Adrenal gland (tissue), 12 donors: ENCODE results near the gene FAM227B. TPM values are rescaled to one million over a fixed set of nuclear protein-coding genes. Genes with fewer than 3 reads are reported as not detected.
A peak's percentile ranks its signal among the peaks of the same experiment; 100 is the strongest.

Experiments used
- DNase-seq, 7 donors: peaks; one replicate each; pipeline ENCODE4 v3.0.0-alpha.2; 2019 to 2020
- H3K27ac ChIP-seq, 5 donors: fragments of 200-600 bp; sonication (generic) in 4 of 5; 1 replicate in 3 of 5; 2 replicates in 2 of 5; pipeline versions ENCODE4 v1.5.1 to v1.8.0; 2016 to 2020; ENCODE audit warnings: mild to moderate bottlenecking in 1 of 5
- H3K27me3 ChIP-seq: fragments of 200-600 bp; 2 replicates; pipeline ENCODE4 v1.8.0; 2021
- H3K36me3 ChIP-seq, 2 donors: fragments of 200-600 bp; replicated peaks in 1 of 2; 1 replicate in 1 of 2; 2 replicates in 1 of 2; pipeline versions ENCODE4 v1.5.1 to v1.8.0; 2018 to 2022
- H3K4me1 ChIP-seq, 2 donors: fragments of 200-600 bp; replicated peaks in 1 of 2; 1 replicate in 1 of 2; 2 replicates in 1 of 2; pipeline versions ENCODE4 v1.5.1 to v1.8.0; 2018 to 2021
- H3K4me3 ChIP-seq, 4 donors: fragments of 200-600 bp; sonication (generic) in 3 of 4; one replicate each; pipeline ENCODE4 v1.5.1; 2016 to 2018
- H3K9me3 ChIP-seq, 3 donors: fragments of 200-600 bp; sonication (generic) in 1 of 3; replicated peaks in 1 of 3; 1 replicate in 2 of 3; 2 replicates in 1 of 3; pipeline versions ENCODE4 v1.5.1 to v1.8.0; 2016 to 2021
- CTCF ChIP-seq, 6 experiments: fragments of 450-650 bp in 4 of 6; fragments of 200-600 bp in 2 of 6; sonication (generic) in 1 of 6; IDR thresholded peaks; 1 replicate in 5 of 6; 2 replicates in 1 of 6; pipeline versions ENCODE4 v1.5.1 to v1.8.0; 2016 to 2021; ENCODE audit warnings: antibody characterized with exemption in 6 of 6, mild to moderate bottlenecking in 2 of 6, moderate library complexity in 1 of 6
- POLR2A ChIP-seq, 2 donors: fragments of 450-650 bp; IDR thresholded peaks; one replicate each; pipeline ENCODE4 v1.6.1; 2017; ENCODE audit warnings: antibody characterized with exemption in 2 of 2, mild to moderate bottlenecking in 2 of 2, moderate library complexity in 1 of 2
- WGBS, 4 donors: extraction: QIAGEN DNeasy Blood & Tissue Kit in 2 of 4; methylation state at CpG; one replicate each; pipeline versions ENCODE4 v1.1.5 to v1.1.7; 2013 to 2017; 5-methylcytosine and 5-hydroxymethylcytosine counted together
- intact Hi-C, 2 donors: fragments of 100-400 bp; cut with DNase I; formaldehyde crosslinking; loops; one replicate each; pipeline versions ENCODE4 v1.14.1 to v1.15.0; 2022 to 2023
- polyA plus RNA-seq, 3 donors: library from polyadenylated mRNA; stranded (reverse); fragments of 200-250 nt in 2 of 3; fragments of 350-450 nt in 1 of 3; fragmentation: Illumina TruSeq in 1 of 3; extraction: RNeasy Lipid Tissue Mini Kit (QIAGEN cat#74804) in 1 of 3; gene quantifications; one replicate each; pipeline ENCODE4 v1.2.3, GENCODE V29; 2013 to 2014
- total RNA-seq, 9 donors: library from RNA; depleted of rRNA in 4 of 9; stranded (reverse); fragments of >200 nt in 4 of 9; fragments of 120-200 nt in 1 of 9; fragmentation: NEBNext Ultra II Directional in 1 of 9; extraction: Animal tissue kit (Norgen Biotek cat#: 25700) in 1 of 9; gene quantifications; one replicate each; pipeline versions ENCODE4 v1.1.0 to v1.2.4, GENCODE V29; 2013 to 2023
- donor health status: healthy with polysubstance abuse.
- donor health status: Bipolar disorder and iron deficiency.
- donor health status: DM: yes; HTN: yes; CAD: no.
- donor health status: DM: no; HTN: no; CAD: no.
- donor health status: DM: no; HTN: no; CAD: no.
- donor health status: DM: yes; HTN: yes; CAD: no.

Gene FAM227B
- total and polyA plus RNA-seq, 12 donors: 1.4 to 20.4 (median 8.4) TPM

GRCh38 chr15:49293941-49294340, 326.7 kb downstream of the FAM227B start:
- TF ChIP-seq POLR2A (IDR thresholded peaks at IDR 0.05): no peak
- no peak for TF ChIP-seq CTCF (IDR thresholded peaks at IDR 0.05)
- Histone ChIP-seq H3K4me1 (no peaks in the 10 kb centered on the region), H3K27ac (no peak overlapping the region), H3K9me3 (no peaks in the 10 kb centered on the region), H3K36me3 (no peaks in the 10 kb centered on the region), H3K4me3 (no peak overlapping the region), H3K27me3 (no peaks in the 10 kb centered on the region)
- intact Hi-C loops: no loop called here
- DNase-seq: no peak

- H3K9me3 ChIP-seq: no peaks in the 10 kb centered on the region
- H3K4me3 ChIP-seq: no peak overlapping the region
- H3K4me1 ChIP-seq: no peaks in the 10 kb centered on the region
- H3K36me3 ChIP-seq: no peaks in the 10 kb centered on the region
- TF ChIP-seq CTCF (IDR thresholded peaks at IDR 0.05) (no peak), POLR2A (IDR thresholded peaks at IDR 0.05) (no peak)
- H3K27ac ChIP-seq: no peak overlapping the region
- intact Hi-C loops: no loop called here
- no peak for DNase-seq
- no peaks in the 10 kb centered on the region for H3K27me3 ChIP-seq
- 0 to 97% (median 51%) methylated on average over 1 of the region's 1 CpG for WGBS, 4 donors
Measured at GRCh38 chr15:49290191-49290590, 330.4 kb downstream of the FAM227B start.

- Histone ChIP-seq H3K9me3 (no peaks in the 10 kb centered on the region), H3K36me3 (no peaks in the 10 kb centered on the region), H3K4me1 (no peaks in the 10 kb centered on the region), H3K4me3 (no peak overlapping the region), H3K27me3 (no peaks in the 10 kb centered on the region), H3K27ac (no peak overlapping the region)
- intact Hi-C loops: no loop called here
- WGBS, 4 donors: 89 to 100% (median 96%) methylated on average over 2 of the region's 2 CpGs
- no peak for TF ChIP-seq CTCF (IDR thresholded peaks at IDR 0.05)
- no peak for TF ChIP-seq POLR2A (IDR thresholded peaks at IDR 0.05)
- DNase-seq: no peak
Measured at GRCh38 chr15:49288391-49288790, 332.2 kb downstream of the FAM227B start.

GRCh38 chr15:49287481-49287880, 333.1 kb downstream of the FAM227B start:
- no peaks in the 10 kb centered on the region for H3K4me1 ChIP-seq
- DNase-seq: no peak
- no peaks in the 10 kb centered on the region for H3K36me3 ChIP-seq
- TF ChIP-seq CTCF (IDR thresholded peaks at IDR 0.05): no peak
- TF ChIP-seq POLR2A (IDR thresholded peaks at IDR 0.05): no peak
- H3K9me3 ChIP-seq: no peaks in the 10 kb centered on the region
- H3K27me3 ChIP-seq: no peaks in the 10 kb centered on the region
- intact Hi-C loops: no loop called here
- no peak overlapping the region for H3K4me3 ChIP-seq
- peak overlapping the region in 1 of 5 donors; percentile 6 for H3K27ac ChIP-seq
